Measurements from ENCODE around the gene SPATA25.

SPATA25 gene

DNA sequence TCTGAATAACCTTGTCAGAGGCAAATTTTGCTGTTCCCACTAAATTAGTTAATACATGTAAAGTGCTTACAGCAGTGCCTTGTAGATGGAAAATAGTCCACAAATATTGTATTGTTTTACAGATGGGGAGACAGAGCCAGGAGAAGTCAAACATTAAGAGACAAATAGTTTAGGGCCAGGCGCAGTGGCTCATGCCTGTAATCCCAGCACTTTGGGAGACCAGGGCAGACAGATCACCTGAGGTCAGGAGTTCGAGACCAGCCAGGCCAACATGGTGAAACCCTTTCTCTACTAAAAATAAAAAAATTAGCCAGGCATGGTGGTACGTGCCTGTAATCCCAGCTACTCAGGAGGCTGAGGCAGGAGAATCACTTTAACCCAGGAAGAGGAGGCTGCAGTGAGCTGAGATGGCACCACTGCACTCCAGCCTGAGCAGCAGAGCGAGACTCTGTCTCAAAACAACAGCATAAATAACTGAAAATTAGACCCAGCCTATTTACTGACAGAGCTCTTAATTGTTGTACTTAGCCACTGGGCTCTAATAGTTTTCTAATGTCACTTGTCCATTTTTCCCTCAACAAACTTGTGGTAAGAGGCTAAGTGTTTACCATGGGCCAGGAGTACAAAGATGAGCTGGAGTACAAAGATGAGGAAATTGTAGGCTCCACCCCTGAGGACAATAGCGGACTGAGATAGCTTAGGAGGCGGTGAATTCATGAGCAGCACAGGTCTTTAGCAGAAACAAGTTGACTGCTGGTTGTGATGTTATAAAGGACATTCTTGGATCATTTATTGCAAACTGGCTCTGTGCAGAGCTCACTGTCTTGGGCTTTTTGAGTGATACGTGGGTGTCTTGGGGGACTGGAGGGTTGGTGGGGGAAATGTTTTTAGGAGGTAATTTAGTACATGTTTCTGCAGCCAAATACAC lies 23.6 kb downstream of the SPATA25 start:
- no peak for DNase-seq

DNA sequence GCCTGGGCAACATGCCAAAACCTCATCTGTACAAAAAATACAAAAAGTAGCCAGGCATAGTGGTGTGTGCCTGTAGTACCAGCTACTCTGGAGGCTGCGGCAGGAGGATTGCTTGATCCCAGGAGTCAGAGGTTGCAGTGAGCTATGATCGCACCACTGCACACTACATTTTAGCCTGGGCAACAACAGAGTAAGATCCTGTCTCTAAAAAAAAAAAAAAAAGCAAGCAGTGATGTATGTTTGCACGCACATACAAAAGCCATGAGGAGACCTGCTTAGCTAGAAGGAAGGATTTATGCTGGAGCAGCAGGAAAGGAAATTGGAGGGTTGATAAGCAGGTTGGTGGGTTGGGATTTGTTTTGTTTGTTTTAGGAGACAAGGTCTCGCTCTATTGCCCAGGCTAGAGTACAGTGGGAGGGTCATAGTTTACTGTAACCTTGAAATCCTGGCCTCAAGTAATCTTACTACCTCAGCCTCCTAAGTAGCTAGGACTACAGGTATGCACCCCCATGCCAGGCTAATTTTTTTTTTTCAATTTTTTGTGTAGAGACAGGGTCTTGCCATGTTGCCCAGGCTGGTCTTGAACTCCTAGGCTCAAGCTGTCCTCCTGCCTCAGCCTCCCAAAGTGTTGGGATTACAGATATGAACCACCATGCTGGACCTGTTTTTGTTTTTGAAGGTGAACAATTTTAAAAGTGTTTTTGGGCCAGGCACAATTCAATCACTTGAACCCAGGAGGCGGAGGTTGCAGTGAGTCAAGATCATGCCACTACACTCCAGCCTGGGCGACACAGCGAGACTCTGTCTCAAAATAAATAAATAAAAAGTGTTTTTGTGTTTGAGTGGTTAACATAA lies 26.0 kb downstream of the SPATA25 start:
- DNase-seq = no peak

DNA sequence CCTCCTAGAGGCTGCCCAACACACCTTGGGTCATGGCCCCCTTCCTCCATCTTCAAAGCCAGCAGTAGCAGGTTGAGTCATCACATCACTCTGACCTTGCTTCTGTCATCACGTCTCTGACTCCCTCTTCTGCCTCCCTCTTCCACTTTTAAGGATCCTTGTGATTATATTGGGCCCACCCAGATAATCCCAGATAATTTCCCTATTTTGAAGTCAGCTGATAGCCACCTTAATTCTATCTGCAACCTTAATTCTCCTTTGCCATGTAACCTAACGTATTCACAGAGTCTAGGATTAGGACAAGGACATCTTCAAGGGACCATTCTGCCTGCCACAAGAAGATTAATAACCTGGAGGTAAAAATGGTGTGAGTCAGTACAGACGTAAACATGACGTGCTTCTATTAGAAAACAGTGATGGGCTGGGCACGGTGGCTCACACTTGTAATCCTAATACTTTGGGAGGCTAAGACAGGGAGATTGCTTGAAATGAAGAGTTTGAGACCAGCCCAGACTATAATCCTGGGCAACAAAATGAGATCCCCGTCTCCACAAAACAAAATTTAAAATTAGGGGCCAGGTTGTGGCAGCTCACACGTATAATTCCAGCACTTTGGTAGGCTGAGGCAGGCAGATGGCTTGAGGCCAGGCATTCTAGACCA lies 26.7 kb downstream of the SPATA25 start:
- no peak for DNase-seq

GRCh38 chr20:45859916-45860315 lies 27.5 kb downstream of the SPATA25 start:
- no peak for DNase-seq

GRCh38 chr20:45857882-45858216 lies 29.6 kb downstream of the SPATA25 start:
- no peak for DNase-seq

DNA sequence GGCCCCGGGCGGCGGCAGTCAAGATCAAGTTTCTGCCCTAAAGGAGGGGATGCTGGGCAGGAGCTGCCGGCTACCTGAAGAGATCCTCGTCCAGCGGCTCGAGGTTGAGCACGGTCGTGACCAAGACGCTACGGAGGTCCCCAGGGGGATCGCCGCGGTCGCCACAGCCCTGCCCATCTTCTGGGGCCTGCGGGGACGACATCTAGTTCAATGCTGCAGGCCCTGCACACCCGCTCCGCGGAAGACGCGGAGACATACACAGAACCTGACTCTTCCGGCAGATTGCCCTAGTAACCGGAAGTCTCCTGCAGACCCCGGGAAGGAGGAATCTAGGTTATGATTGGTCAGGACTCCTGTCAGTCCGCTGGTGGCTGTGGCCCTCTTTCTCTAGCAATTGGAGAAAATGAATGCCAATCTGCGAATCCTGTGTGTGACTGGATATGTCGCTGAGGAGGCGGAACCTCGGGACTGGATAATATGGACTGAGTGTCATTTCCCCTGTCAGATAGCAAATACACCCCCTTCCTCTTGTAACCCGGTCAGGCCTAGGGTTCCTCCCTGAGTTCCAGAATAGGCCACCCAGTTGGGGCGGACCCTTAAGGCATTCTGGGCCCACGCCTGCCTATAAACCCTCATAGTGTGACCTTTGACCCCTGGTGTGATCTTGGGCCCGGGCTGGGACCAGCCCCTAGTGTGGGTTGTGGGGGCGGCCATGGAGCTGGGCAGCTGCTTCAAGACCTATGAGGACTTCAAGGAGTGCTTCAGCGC lies 30.1 kb downstream of the SPATA25 start, which contains the start of the genes ACOT8 and ZSWIM3:
TSS of gene ACOT8 (minus strand) at position 279 of the 768 bp plus-strand sequence. CDS start at position 202, 77 bp downstream.
TSS of gene ZSWIM3 (plus strand) at position 501 of the 768 bp plus-strand sequence. CDS start at position 713, 212 bp downstream.
- DNase-seq = peak; percentile 100

GRCh38 chr20:45853484-45853883 lies 33.9 kb downstream of the SPATA25 start:
- no peak for DNase-seq

DNA sequence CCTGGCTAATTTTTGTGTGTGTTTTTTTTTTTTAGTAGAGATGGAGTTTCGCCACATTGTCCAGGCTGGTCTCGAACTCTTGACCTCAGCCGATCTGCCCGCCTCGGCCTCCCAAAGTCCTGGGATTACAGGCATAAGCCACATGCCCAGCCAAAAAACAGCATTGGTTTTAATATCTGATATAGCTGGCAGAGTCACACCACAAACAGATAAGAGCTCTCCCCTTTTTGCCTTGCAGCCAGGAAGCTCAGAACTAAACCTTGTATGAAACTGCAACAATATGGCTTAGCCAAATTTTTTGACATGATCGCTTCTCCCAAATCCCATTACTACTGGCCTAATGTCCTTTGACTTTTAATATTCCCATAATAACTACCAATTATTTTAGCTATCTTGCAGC lies 35.1 kb downstream of the SPATA25 start:
- no peak for DNase-seq

- no peak for DNase-seq
These were observed 35.9 kb downstream of the SPATA25 start for GRCh38 chr20:45851501-45851900.

DNA sequence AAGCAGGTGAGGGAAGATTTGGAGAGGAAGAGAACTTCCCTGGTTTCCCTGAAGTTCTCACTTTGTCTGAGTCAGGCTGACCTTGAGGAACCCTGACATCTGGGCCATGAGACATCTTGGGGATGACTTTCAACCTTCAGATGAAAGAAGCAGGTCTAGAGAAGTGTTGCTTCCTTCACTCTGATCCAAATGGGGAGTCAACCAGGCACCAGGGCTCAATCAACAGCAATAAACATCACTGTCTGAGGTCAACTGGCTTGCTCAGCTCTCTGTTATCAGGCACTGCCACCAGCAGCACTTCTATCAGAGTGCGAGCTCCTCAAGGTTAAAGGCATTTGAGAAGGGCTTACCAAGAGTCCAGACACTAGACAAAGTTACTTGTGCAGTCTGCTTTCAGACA lies 36.5 kb downstream of the SPATA25 start:
- DNase-seq = no peak

- DNase-seq = no peak
These were observed 37.2 kb downstream of the SPATA25 start for GRCh38 chr20:45850238-45850637.

DNA sequence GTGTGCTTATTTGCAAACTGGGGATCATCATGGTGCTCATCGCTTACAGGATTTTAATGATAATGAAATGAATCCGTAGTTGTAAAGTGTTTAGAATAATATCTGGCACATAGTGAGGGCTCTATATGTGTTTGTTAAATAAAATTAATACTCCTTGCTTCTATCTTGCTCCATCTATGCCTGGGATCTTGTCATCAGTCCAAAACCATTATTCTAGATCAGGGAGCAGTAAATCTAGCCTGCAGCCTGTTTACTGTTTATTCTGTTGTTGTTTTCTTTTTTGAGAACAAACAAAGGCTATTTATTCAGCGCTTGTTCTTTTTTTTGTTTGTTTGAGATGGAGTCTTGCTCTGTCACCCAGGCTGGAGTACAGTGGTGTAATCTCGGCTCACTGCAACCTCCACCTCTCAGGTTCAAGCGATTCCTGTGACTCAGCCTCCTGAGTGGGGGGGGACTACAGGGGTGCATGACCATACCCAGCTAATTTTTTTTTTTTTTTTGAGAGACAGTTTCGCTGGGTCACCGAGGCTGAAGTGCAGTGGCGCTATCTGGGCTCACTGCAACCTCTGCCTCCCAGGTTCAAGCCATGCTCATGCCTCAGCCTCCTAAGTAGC lies 38.3 kb downstream of the SPATA25 start:
- DNase-seq = no peak

GRCh38 chr20:45848421-45848820 lies 39.0 kb downstream of the SPATA25 start:
- no peak for DNase-seq

DNA sequence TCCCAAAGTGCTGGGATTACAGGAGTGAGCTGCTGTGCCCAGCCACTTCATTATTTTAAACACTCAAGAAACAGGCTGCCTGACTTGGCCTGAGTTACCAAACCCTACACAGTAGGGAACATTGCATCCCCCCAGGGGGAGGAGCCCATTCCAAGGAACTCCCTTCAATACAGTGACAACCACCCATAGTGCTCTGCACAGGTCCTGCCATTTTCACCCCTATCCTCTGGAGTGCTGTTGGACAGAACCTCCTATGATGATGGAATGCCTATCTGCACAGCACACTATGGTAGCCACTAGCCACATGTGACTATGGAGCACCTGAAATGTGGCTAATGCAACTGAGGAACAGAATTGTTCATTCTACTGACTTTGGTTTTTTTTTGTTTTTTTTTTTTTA lies 42.0 kb downstream of the SPATA25 start:
- no peak for DNase-seq

- DNase-seq = no peak
These were observed 43.9 kb downstream of the SPATA25 start for GRCh38 chr20:45843506-45843905.

DNA sequence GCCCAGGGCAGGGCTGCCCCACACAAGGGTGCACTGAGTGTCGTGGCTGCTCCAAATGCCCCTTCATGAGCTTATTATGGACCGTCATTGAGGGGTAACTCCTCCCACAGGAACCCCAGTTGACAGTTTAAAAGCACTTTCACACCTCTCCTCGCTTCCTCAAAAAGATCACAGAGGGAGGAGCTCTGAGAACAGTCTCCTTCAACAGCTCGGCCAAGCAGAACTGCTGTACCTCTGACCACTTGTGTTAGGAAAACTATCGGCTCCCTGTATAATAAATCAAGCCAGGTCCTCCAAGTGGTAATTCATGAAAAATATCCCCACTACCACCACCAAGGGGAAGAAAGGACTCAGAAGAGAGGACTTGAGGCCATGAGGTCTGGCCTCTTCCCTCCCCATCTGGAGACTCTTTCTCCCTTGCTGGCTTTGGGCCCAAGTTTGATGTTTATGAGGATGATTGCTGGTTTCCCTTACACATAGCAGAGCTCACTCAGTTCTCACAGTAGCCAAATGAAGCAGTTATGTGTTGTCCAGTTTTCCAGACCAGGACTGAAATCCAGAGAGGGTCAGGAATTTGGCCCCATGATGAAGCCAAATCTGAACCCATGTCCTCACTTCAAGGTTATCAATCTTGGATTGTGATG lies 45.1 kb downstream of the SPATA25 start:
- DNase-seq = peak; percentile 30

DNA sequence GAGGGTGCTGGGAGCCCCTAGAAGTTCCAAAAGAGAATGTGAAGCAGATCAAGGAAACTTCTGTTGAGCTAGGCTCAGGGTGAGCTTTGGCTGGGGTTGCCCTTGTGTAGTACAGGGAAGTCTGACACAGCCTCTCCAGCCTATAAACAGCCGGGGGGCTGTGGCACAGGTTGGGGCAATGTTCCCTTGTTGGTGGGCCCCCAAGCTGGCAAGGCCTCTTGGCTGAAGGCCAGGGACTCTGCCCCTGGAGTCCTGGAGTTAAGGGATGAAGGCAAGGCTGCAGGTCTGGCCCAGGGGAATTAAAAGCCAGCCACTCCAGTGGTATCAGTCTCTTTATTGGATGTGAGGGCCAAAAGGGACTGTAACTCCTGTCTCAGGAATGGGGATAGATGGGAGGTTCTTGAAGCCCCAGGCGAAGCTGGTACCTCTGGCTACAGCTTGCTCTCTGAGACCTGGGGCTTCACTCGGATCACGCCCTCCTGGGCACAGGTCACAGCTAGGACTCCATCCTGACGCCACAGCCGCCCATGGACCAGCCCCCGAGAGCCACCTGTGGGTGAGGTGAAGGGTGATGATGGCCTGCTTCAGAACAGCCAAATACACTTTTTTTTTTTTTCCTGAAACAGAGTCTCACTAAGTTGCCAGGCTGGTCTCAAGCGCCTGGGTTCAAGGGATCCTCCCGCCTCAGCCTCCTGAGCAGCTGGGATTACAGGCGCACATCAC lies 45.9 kb downstream of the SPATA25 start:
- DNase-seq = no peak

- no peak for DNase-seq
These were observed 46.7 kb downstream of the SPATA25 start for GRCh38 chr20:45840700-45841198.

DNA sequence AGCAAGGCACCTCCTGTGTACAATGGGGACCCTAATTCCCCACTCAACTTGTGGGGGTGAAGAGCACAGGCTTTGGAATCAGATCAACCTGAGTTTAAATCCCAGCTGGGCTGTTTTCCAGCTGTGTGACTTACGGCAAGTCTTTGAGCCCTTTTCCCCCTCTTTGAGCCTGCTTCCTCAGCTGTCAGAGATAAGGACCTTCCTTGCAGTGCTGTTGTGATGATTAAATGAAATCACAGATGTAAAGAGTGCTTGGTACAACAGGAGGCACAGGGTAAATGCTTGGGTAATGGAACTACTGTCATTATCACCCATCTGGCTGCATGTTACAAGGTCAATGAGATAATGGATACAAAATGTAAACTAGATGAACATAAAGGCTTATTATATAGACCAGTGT lies 50.6 kb downstream of the SPATA25 start:
- no peak for DNase-seq
